Muscle of back (tissue), 11 donors: ENCODE results near the gene TRMT10C. TPM values are rescaled to one million over a fixed set of nuclear protein-coding genes. Genes with fewer than 3 reads are reported as not detected.

Experiments used
- DNase-seq, 3 donors: peaks; one replicate each; pipeline versions ENCODE4 v3.0.0 to v3.0.0-alpha.2; 2013
- polyA plus RNA-seq, 10 donors: library from polyadenylated mRNA; unstranded; fragments of 120-200 nt; gene quantifications; one replicate each; pipeline ENCODE4 v1.2.1, GENCODE V29; 2013; ENCODE audit not compliant: insufficient read length in 10 of 10

TRMT10C gene
- polyA plus RNA-seq, 10 donors = 21.7 to 30.6 (median 24.9) TPM

- DNase-seq = no peak
Measured at GRCh38 chr3:101615525-101615924, 53.9 kb downstream of the TRMT10C start.

Other genes starting within 250 kb of the TRMT10C start
- gene IMPG2, start 241.3 kb upstream of the TRMT10C start, polyA plus RNA-seq = 1 to 10 TPM in 5 of 10 donors, under 1 TPM in 5; 0.30 to 2.9 (median 0.98) TPM
- 10 to 100 TPM; 26.4 to 54.6 (median 37.7) TPM for gene SENP7, start 48.7 kb upstream of the TRMT10C start, polyA plus RNA-seq
- 100 to 1,000 TPM; 107 to 156 (median 143) TPM for gene PCNP, start 12.3 kb downstream of the TRMT10C start, polyA plus RNA-seq
- gene ZBTB11, start 115.3 kb downstream of the TRMT10C start, polyA plus RNA-seq = 10 to 100 TPM; 12.6 to 18.7 (median 16.8) TPM
- 1,000 to 10,000 TPM; 1,798 to 2,309 (median 1,999) TPM for gene RPL24, start 124.8 kb downstream of the TRMT10C start, polyA plus RNA-seq
- 10 to 100 TPM in 9 of 10 donors, 1 to 10 TPM in 1; 8.8 to 16.1 (median 11.7) TPM for gene CEP97, start 162.7 kb downstream of the TRMT10C start, polyA plus RNA-seq
- gene NXPE3, start 217.3 kb downstream of the TRMT10C start, polyA plus RNA-seq = 10 to 100 TPM; 13.7 to 24.1 (median 19.0) TPM